GM12878 (cell line): ENCODE results near the gene UBQLN4.

Experiments used
- CREM ChIP-seq: IDR thresholded peaks from 2 replicates; pipeline ENCODE4 v1.6.1; 2014; ENCODE audit warnings: antibody characterized with exemption, low read depth
- CTCF ChIP-seq, 3 experiments: IDR thresholded peaks in 2 of 3; conservative IDR thresholded peaks in 1 of 3; 2 replicates each; pipeline ENCODE4 v1.5.1; 2011; ENCODE audit warnings: low read depth in 3 of 3, low read length in 3 of 3, mild to moderate bottlenecking in 3 of 3, control low read depth in 2 of 3, moderate library complexity in 2 of 3, inconsistent platforms in 1 of 3, mixed read lengths in 1 of 3; ENCODE audit not compliant: control insufficient read depth in 2 of 3, insufficient read depth in 1 of 3; ENCODE audit errors: extremely low read depth in 1 of 3
- MAX ChIP-seq: IDR thresholded peaks from 2 replicates; pipeline ENCODE4 v1.6.1; 2012; ENCODE audit warnings: low read depth, low read length, improper control_type of control experiment
- SP1 ChIP-seq: IDR thresholded peaks from one replicate; pipeline ENCODE4 v1.6.1; 2011; ENCODE audit warnings: low read depth, low read length
- ZBED1 ChIP-seq: IDR thresholded peaks from 2 replicates; pipeline ENCODE4 v1.6.1; 2016; ENCODE audit warnings: borderline replicate concordance

- TF ChIP-seq SP1 (no peak), MAX (no peak), CTCF (IDR thresholded peaks at IDR 0.05 in 2 of 3, conservative IDR thresholded peaks at IDR 0.05 in 1 of 3; ENCODE audit: control insufficient read depth in 2 of 3, extremely low read depth in 1 of 3, insufficient read depth in 1 of 3, low read depth in 3 of 3, low read length in 3 of 3) (no peak), ZBED1 (no peak), CREM (no peak)
Measured at GRCh38 chr1:156099282-156099681, 45.7 kb upstream of the UBQLN4 start.
